HepG2 (cell line): ENCODE measurements around the gene TJP3. TPM values are rescaled to one million over a fixed set of nuclear protein-coding genes. Genes with fewer than 3 reads are reported as not detected.

Experiments
- EEA1 ChIP-seq: sonication (generic); formaldehyde crosslinking; IDR thresholded peaks from 2 replicates; pipeline ENCODE4 v1.5.1; 2020; ENCODE audit warnings: mild to moderate bottlenecking, missing genetic modification reagents, borderline replicate concordance
- IRX3 ChIP-seq: sonication (generic); formaldehyde crosslinking; IDR thresholded peaks from 2 replicates; pipeline ENCODE4 v1.8.1; 2023; ENCODE audit warnings: mild to moderate bottlenecking, low read depth, missing genetic modification reagents, borderline replicate concordance
- PITX1 ChIP-seq: sonication (generic); formaldehyde crosslinking; IDR thresholded peaks from 2 replicates; pipeline ENCODE4 v1.5.1; 2020; ENCODE audit warnings: mild to moderate bottlenecking, missing genetic modification reagents
- SATB2 ChIP-seq: sonication (generic); formaldehyde crosslinking; IDR thresholded peaks from 2 replicates; pipeline ENCODE4 v1.5.0; 2020; ENCODE audit warnings: missing genetic modification reagents
- ZMYM2 ChIP-seq: sonication (generic); formaldehyde crosslinking; IDR thresholded peaks from 2 replicates; pipeline ENCODE4 v1.8.0; 2022; ENCODE audit warnings: mild to moderate bottlenecking, missing genetic modification reagents
- ZNF253 ChIP-seq: sonication (generic); formaldehyde crosslinking; IDR thresholded peaks from 2 replicates; pipeline ENCODE4 v1.8.0; 2022; ENCODE audit warnings: mild to moderate bottlenecking, missing genetic modification reagents, borderline replicate concordance
- ZNF292 ChIP-seq: sonication (generic); formaldehyde crosslinking; IDR thresholded peaks from 2 replicates; pipeline ENCODE4 v1.8.1; 2022; ENCODE audit warnings: mild to moderate bottlenecking, low read depth, missing genetic modification reagents, borderline replicate concordance
- ZNF510 ChIP-seq: sonication (generic); formaldehyde crosslinking; IDR thresholded peaks from 2 replicates; pipeline ENCODE4 v1.4.0; 2020; ENCODE audit warnings: low read depth, mild to moderate bottlenecking, missing genetic modification reagents
- ZNF891 ChIP-seq: sonication (generic); formaldehyde crosslinking; IDR thresholded peaks from 2 replicates; pipeline ENCODE4 v1.5.0; 2020; ENCODE audit warnings: mild to moderate bottlenecking, missing genetic modification reagents
- polyA plus RNA-seq, 8 experiments: library from polyadenylated mRNA; depleted of rRNA in 3 of 8; stranded (reverse) in 7 of 8; unstranded in 1 of 8; fragments of >200 nt; fragmentation: Illumina TruSeq in 4 of 8; extraction: Trizol in 4 of 8; gene quantifications; 2 replicates each; pipeline versions ENCODE4 v1.2.1 to v1.2.3, GENCODE V29; 2011 to 2016; ENCODE audit warnings: low read depth in 4 of 8, missing spikeins in 1 of 8, mixed read lengths in 1 of 8; ENCODE audit not compliant: insufficient read depth in 1 of 8
- total RNA-seq, 5 experiments: library from RNA; depleted of rRNA; stranded (reverse); fragments of >200 nt; fragmentation: Illumina TruSeq; extraction: Trizol; gene quantifications; 2 replicates each; pipeline ENCODE4 v1.2.3, GENCODE V29; 2016; ENCODE audit warnings: low read depth in 1 of 5
- TF ChIP-seq, protein P1 (sequence below): IDR thresholded peaks from 2 replicates; pipeline ENCODE4 v1.6.1; 2012; ENCODE audit warnings: low read length, improper control_type of control experiment
- TF ChIP-seq, protein P2 (sequence below): sonication (generic); formaldehyde crosslinking; IDR thresholded peaks from 2 replicates; pipeline ENCODE4 v1.4.0; 2020; ENCODE audit warnings: missing genetic modification reagents
- TF ChIP-seq, protein P3 (sequence below): sonication (generic); formaldehyde crosslinking; conservative IDR thresholded peaks from 2 replicates; pipeline ENCODE4 v1.4.0; 2020; ENCODE audit warnings: mild to moderate bottlenecking, missing genetic modification reagents, moderate library complexity
- TF ChIP-seq, protein P4 (sequence below): sonication (generic); formaldehyde crosslinking; IDR thresholded peaks from 2 replicates; pipeline ENCODE4 v1.4.0; 2020; ENCODE audit warnings: missing genetic modification reagents, borderline replicate concordance

TJP3 gene
- total and polyA plus RNA-seq, 2 of the 13 experiments (the other 11 are each of a cell fraction or from before 2014, with no cell fraction given), result 2.3 to 21.5 TPM

DNA sequence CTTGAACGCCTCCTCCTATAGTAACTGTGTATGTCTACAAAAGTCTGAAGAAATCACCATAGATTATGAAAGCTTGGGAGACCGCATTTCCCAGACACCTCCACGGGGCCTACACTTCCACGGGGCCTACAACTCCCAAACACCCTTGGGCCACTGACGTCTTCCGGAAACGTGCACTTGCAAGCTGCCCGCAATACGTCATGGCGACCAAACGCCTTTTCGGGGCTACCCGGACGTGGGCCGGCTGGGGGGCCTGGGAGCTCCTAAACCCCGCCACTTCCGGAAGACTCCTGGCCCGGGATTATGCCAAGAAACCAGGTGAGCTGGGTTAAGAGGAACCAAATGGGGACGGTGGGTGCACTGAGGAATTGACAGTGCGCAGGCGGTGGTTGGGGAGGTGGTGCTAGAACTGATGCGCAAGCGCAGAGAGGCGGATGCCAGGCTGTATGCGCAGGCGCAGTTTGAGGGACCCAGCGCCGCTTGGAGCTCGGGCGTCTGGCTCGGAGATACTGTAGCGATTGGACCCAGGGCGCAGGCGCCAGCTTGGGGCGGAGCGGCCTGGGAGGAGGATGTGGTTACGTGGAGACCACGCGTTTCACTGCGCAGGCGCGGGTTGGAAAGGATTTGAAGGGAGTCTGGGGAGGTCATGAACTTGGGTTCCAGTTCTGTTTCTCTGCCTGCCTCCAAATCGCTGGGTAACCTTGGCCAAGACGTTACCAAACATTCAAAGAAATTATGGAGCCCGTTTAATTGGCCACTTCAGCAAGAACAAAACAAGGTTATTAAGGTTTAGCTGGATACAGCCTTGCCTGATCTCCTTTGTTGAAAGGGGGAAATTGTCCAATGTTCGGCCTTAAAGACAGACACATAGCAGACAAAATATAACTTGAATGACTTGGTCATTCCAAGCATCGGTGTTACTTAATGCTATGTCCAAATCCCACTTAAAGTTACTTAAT, 54.6 kb downstream of the TJP3 start, which contains the start of gene MRPL54 (continued):
- TF ChIP-seq, protein P1, sequence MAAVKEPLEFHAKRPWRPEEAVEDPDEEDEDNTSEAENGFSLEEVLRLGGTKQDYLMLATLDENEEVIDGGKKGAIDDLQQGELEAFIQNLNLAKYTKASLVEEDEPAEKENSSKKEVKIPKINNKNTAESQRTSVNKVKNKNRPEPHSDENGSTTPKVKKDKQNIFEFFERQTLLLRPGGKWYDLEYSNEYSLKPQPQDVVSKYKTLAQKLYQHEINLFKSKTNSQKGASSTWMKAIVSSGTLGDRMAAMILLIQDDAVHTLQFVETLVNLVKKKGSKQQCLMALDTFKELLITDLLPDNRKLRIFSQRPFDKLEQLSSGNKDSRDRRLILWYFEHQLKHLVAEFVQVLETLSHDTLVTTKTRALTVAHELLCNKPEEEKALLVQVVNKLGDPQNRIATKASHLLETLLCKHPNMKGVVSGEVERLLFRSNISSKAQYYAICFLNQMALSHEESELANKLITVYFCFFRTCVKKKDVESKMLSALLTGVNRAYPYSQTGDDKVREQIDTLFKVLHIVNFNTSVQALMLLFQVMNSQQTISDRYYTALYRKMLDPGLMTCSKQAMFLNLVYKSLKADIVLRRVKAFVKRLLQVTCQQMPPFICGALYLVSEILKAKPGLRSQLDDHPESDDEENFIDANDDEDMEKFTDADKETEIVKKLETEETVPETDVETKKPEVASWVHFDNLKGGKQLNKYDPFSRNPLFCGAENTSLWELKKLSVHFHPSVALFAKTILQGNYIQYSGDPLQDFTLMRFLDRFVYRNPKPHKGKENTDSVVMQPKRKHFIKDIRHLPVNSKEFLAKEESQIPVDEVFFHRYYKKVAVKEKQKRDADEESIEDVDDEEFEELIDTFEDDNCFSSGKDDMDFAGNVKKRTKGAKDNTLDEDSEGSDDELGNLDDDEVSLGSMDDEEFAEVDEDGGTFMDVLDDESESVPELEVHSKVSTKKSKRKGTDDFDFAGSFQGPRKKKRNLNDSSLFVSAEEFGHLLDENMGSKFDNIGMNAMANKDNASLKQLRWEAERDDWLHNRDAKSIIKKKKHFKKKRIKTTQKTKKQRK, result no peak
- TF ChIP-seq, protein P2, sequence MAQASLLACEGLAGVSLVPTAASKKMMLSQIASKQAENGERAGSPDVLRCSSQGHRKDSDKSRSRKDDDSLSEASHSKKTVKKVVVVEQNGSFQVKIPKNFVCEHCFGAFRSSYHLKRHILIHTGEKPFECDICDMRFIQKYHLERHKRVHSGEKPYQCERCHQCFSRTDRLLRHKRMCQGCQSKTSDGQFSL, result no peak
- TF ChIP-seq ZNF510 (CRISPR knock-in tag) (no peak), ZNF253 (CRISPR knock-in tag) (no peak), ZNF292 (CRISPR knock-in tag) (no peak), EEA1 (no peak), PITX1 (peak; percentile 11; the same call in 1 of the 2 replicates), IRX3 (CRISPR knock-in tag) (no peak), SATB2 (no peak), ZMYM2 (CRISPR knock-in tag) (no peak), ZNF891 (CRISPR knock-in tag) (peak; percentile 65; the same call in 1 of the 2 replicates)
- TF ChIP-seq, protein P3, sequence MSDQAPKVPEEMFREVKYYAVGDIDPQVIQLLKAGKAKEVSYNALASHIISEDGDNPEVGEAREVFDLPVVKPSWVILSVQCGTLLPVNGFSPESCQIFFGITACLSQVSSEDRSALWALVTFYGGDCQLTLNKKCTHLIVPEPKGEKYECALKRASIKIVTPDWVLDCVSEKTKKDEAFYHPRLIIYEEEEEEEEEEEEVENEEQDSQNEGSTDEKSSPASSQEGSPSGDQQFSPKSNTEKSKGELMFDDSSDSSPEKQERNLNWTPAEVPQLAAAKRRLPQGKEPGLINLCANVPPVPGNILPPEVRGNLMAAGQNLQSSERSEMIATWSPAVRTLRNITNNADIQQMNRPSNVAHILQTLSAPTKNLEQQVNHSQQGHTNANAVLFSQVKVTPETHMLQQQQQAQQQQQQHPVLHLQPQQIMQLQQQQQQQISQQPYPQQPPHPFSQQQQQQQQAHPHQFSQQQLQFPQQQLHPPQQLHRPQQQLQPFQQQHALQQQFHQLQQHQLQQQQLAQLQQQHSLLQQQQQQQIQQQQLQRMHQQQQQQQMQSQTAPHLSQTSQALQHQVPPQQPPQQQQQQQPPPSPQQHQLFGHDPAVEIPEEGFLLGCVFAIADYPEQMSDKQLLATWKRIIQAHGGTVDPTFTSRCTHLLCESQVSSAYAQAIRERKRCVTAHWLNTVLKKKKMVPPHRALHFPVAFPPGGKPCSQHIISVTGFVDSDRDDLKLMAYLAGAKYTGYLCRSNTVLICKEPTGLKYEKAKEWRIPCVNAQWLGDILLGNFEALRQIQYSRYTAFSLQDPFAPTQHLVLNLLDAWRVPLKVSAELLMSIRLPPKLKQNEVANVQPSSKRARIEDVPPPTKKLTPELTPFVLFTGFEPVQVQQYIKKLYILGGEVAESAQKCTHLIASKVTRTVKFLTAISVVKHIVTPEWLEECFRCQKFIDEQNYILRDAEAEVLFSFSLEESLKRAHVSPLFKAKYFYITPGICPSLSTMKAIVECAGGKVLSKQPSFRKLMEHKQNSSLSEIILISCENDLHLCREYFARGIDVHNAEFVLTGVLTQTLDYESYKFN, result no peak
- TF ChIP-seq, protein P4, sequence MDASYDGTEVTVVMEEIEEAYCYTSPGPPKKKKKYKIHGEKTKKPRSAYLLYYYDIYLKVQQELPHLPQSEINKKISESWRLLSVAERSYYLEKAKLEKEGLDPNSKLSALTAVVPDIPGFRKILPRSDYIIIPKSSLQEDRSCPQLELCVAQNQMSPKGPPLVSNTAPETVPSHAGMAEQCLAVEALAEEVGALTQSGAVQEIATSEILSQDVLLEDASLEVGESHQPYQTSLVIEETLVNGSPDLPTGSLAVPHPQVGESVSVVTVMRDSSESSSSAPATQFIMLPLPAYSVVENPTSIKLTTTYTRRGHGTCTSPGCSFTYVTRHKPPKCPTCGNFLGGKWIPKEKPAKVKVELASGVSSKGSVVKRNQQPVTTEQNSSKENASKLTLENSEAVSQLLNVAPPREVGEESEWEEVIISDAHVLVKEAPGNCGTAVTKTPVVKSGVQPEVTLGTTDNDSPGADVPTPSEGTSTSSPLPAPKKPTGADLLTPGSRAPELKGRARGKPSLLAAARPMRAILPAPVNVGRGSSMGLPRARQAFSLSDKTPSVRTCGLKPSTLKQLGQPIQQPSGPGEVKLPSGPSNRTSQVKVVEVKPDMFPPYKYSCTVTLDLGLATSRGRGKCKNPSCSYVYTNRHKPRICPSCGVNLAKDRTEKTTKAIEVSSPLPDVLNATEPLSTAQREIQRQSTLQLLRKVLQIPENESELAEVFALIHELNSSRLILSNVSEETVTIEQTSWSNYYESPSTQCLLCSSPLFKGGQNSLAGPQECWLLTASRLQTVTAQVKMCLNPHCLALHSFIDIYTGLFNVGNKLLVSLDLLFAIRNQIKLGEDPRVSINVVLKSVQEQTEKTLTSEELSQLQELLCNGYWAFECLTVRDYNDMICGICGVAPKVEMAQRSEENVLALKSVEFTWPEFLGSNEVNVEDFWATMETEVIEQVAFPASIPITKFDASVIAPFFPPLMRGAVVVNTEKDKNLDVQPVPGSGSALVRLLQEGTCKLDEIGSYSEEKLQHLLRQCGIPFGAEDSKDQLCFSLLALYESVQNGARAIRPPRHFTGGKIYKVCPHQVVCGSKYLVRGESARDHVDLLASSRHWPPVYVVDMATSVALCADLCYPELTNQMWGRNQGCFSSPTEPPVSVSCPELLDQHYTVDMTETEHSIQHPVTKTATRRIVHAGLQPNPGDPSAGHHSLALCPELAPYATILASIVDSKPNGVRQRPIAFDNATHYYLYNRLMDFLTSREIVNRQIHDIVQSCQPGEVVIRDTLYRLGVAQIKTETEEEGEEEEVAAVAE (CRISPR knock-in tag), result peak; percentile 57; the same call in 1 of the 2 replicates
